Measurements from ENCODE around the gene WLS. TPM values are rescaled to one million over a fixed set of nuclear protein-coding genes. Genes with fewer than 3 reads are reported as not detected.

The WLS gene
- polyA plus RNA-seq, 1 experiment = 28.4 TPM

DNA sequence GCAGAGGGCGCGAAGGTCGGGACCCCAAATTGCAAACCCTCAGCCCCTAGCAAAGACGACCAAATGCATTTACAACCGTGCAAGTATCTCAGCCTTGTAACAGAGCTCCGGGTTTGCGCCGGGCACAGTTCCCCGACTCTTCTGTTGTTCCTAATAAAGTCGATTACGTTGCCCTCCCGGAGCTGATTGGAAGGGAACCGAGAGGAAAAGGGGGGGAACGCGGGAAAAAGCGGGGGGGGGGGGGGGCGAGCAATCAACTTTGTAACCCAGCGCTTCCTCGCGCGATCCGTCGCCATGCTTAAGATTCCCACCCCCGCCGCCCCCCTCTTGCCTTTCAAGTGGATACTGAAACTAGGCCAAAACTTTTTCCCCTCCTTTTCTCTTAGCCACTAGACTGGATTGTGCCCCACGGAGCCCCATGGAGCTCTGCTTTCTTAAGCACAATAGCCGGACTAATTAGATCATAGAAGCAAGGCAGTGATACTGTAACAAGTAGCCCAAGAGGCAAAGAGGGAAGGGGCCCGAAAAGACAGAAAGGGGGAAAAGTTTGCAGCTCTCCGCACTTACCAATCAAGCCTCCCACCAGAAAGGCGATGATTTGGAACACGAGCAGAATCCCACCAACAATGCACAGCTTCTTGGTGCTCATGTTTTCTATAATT, 565 bp downstream of the WLS start:
- TF ChIP-seq, protein P1, sequence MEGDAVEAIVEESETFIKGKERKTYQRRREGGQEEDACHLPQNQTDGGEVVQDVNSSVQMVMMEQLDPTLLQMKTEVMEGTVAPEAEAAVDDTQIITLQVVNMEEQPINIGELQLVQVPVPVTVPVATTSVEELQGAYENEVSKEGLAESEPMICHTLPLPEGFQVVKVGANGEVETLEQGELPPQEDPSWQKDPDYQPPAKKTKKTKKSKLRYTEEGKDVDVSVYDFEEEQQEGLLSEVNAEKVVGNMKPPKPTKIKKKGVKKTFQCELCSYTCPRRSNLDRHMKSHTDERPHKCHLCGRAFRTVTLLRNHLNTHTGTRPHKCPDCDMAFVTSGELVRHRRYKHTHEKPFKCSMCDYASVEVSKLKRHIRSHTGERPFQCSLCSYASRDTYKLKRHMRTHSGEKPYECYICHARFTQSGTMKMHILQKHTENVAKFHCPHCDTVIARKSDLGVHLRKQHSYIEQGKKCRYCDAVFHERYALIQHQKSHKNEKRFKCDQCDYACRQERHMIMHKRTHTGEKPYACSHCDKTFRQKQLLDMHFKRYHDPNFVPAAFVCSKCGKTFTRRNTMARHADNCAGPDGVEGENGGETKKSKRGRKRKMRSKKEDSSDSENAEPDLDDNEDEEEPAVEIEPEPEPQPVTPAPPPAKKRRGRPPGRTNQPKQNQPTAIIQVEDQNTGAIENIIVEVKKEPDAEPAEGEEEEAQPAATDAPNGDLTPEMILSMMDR (IDR thresholded peaks at IDR 0.05; ENCODE audit: insufficient read depth, low read depth, low read length) = no peak
- ChIA-PET CTCF (interaction anchor here (0.9 to 3.5 kb wide), 11 partner anchors 11 to 115 kb away, joined by 3 to 27 read pairs (median 4); no protein-coding TSS in a partner anchor), POLR2A (interaction anchor here (0.6 to 1.5 kb wide), 3 partner anchors 25 to 89 kb away, joined by 3 to 5 read pairs (median 3); no protein-coding TSS in a partner anchor)
- no peak for DNase-seq (ENCODE audit: low read depth)
- no peaks in the 10 kb centered on the region for H3K36me3 ChIP-seq (ENCODE audit: control insufficient read depth, insufficient read depth, low read length)
- H3K4me3 ChIP-seq (ENCODE audit: low read depth, low read length) = peak overlapping the region; percentile 78
- no peaks in the 10 kb centered on the region for H3K27me3 ChIP-seq (ENCODE audit: control insufficient read depth, insufficient read depth, low read length)

- TF ChIP-seq, protein P1 (IDR thresholded peaks at IDR 0.05; ENCODE audit: insufficient read depth, low read depth, low read length) = no peak
- Histone ChIP-seq H3K4me3 (ENCODE audit: low read depth, low read length) (peak overlapping the region; percentile 78), H3K27me3 (ENCODE audit: control insufficient read depth, insufficient read depth, low read length) (no peaks in the 10 kb centered on the region), H3K36me3 (ENCODE audit: control insufficient read depth, insufficient read depth, low read length) (no peaks in the 10 kb centered on the region)
- POLR2A ChIA-PET = interaction anchor here (0.6 to 0.7 kb wide), 2 partner anchors 28 to 89 kb away, joined by 3 to 5 read pairs; no protein-coding TSS in a partner anchor
- no peak for DNase-seq (ENCODE audit: low read depth)
- CTCF ChIA-PET = interaction anchor here (0.5 to 3.5 kb wide), 10 partner anchors 9 to 1282 kb away, joined by 3 to 27 read pairs (median 4); no protein-coding TSS in a partner anchor
Observed at GRCh38 chr1:68230901-68231626, 1.3 kb downstream of the WLS start.

- POLR2A ChIA-PET = no interaction called here
- no peaks in the 10 kb centered on the region for H3K36me3 ChIP-seq (ENCODE audit: control insufficient read depth, insufficient read depth, low read length)
- no peak for DNase-seq (ENCODE audit: low read depth)
- no peaks in the 10 kb centered on the region for H3K27me3 ChIP-seq (ENCODE audit: control insufficient read depth, insufficient read depth, low read length)
- TF ChIP-seq, protein P1 (IDR thresholded peaks at IDR 0.05; ENCODE audit: insufficient read depth, low read depth, low read length) = no peak
- CTCF ChIA-PET = interaction anchor here (0.5 to 3.5 kb wide), 5 partner anchors 9 to 1282 kb away, joined by 3 to 27 read pairs (median 3); no protein-coding TSS in a partner anchor
- peak overlapping the region; percentile 78 for H3K4me3 ChIP-seq (ENCODE audit: low read depth, low read length)
Observed at GRCh38 chr1:68230484-68230802, 1.9 kb downstream of the WLS start.

- Histone ChIP-seq H3K27me3 (ENCODE audit: control insufficient read depth, insufficient read depth, low read length) (no peaks in the 10 kb centered on the region), H3K36me3 (ENCODE audit: control insufficient read depth, insufficient read depth, low read length) (no peaks in the 10 kb centered on the region), H3K4me3 (ENCODE audit: low read depth, low read length) (no peak overlapping the region)
- no peak for DNase-seq (ENCODE audit: low read depth)
- POLR2A ChIA-PET = no interaction called here
- CTCF ChIA-PET = interaction anchor here (1.0 to 3.5 kb wide), 5 partner anchors 8 to 114 kb away, joined by 3 to 27 read pairs (median 4); no protein-coding TSS in a partner anchor
- TF ChIP-seq, protein P1 (IDR thresholded peaks at IDR 0.05; ENCODE audit: insufficient read depth, low read depth, low read length) = no peak
Observed at GRCh38 chr1:68229650-68230483, 2.5 kb downstream of the WLS start.

Measured in BJ (cell line).